Activated T-helper 1 cell treated with anti-CD3 and anti-CD28 coated beads, Interleukin-12 subunit alpha, Interleukin-12 subunit beta, Interleukin-2, Interleukin-4 antibody, amounts not matched to agents 30 ng/mL and 10 ng/mL and 1 ng/mL, durations not matched to agents 14 hours and 24 hours and 36 hours (primary cell): ENCODE results near the gene C1QL1. TPM values are rescaled to one million over a fixed set of nuclear protein-coding genes. Genes with fewer than 3 reads are reported as not detected.

Experiments used
- DNase-seq: peaks from one replicate; pipeline ENCODE4 v3.0.0; 2021; ENCODE audit warnings: low spot score
- H3K27ac Mint-ChIP-seq: one replicate; pipeline ENCODE4 v1.8.0; 2021; ENCODE audit warnings: mild to moderate bottlenecking, mixed read lengths
- H3K27me3 Mint-ChIP-seq: one replicate; pipeline ENCODE4 v1.8.0; 2022; ENCODE audit warnings: mild to moderate bottlenecking, moderate library complexity, mixed read lengths; ENCODE audit not compliant: insufficient read depth
- H3K36me3 Mint-ChIP-seq: one replicate; pipeline ENCODE4 v1.8.0; 2021; ENCODE audit warnings: low read depth, mixed read lengths
- H3K4me1 Mint-ChIP-seq: one replicate; pipeline ENCODE4 v1.8.0; 2021; ENCODE audit warnings: low read depth, mixed read lengths
- H3K4me3 Mint-ChIP-seq: one replicate; pipeline ENCODE4 v1.8.0; 2021; ENCODE audit warnings: mild to moderate bottlenecking, moderate library complexity, mixed read lengths
- H3K9me3 Mint-ChIP-seq: one replicate; pipeline ENCODE4 v1.8.0; 2021; ENCODE audit warnings: mixed read lengths
- intact Hi-C: fragments of 100-400 bp; cut with micrococcal nuclease; formaldehyde crosslinking; loops from one replicate; pipeline ENCODE4 v1.15.1; 2024
- total RNA-seq: library from RNA; stranded (reverse); gene quantifications from 2 replicates; pipeline ENCODE4 v1.2.3, GENCODE V29; 2022

The C1QL1 gene
- total RNA-seq, 1 donor from 2014 or later = 0.39 TPM

GRCh38 chr17:44999433-44999832 lies 31.3 kb upstream of the C1QL1 start:
- Mint-ChIP-seq H3K27me3 (peaks cover 27% of the 10 kb centered on the region), H3K9me3 (no peaks in the 10 kb centered on the region), H3K4me1 (no peaks in the 10 kb centered on the region), H3K27ac (no peak overlapping the region), H3K4me3 (no peak overlapping the region), H3K36me3 (no peaks in the 10 kb centered on the region)
- DNase-seq = no peak
- intact Hi-C loops = no loop called here

- intact Hi-C loops = no loop called here
- H3K4me3 Mint-ChIP-seq = no peak overlapping the region
- no peaks in the 10 kb centered on the region for H3K4me1 Mint-ChIP-seq
- DNase-seq = no peak
- H3K9me3 Mint-ChIP-seq = no peaks in the 10 kb centered on the region
- H3K27ac Mint-ChIP-seq = no peak overlapping the region
- H3K27me3 Mint-ChIP-seq = peaks cover 29% of the 10 kb centered on the region
- H3K36me3 Mint-ChIP-seq = no peaks in the 10 kb centered on the region
These were observed 30.5 kb upstream of the C1QL1 start for GRCh38 chr17:44998646-44999045.

- H3K36me3 Mint-ChIP-seq = no peaks in the 10 kb centered on the region
- H3K9me3 Mint-ChIP-seq = no peaks in the 10 kb centered on the region
- peaks cover 26% of the 10 kb centered on the region for H3K27me3 Mint-ChIP-seq
- no peak overlapping the region for H3K4me3 Mint-ChIP-seq
- no peak for DNase-seq
- no peaks in the 10 kb centered on the region for H3K4me1 Mint-ChIP-seq
- H3K27ac Mint-ChIP-seq = no peak overlapping the region
- intact Hi-C loops = no loop called here
These were observed 29.8 kb upstream of the C1QL1 start for GRCh38 chr17:44997733-44998520.

GRCh38 chr17:44996304-44996703 lies 28.2 kb upstream of the C1QL1 start:
- Mint-ChIP-seq H3K36me3 (no peaks in the 10 kb centered on the region), H3K4me3 (no peak overlapping the region), H3K9me3 (no peaks in the 10 kb centered on the region), H3K27me3 (peaks cover 31% of the 10 kb centered on the region), H3K27ac (no peak overlapping the region), H3K4me1 (no peaks in the 10 kb centered on the region)
- no peak for DNase-seq
- intact Hi-C loops = no loop called here

- intact Hi-C loops = no loop called here
- no peak for DNase-seq
- no peak overlapping the region for H3K4me3 Mint-ChIP-seq
- H3K27me3 Mint-ChIP-seq = peaks cover 31% of the 10 kb centered on the region
- no peak overlapping the region for H3K27ac Mint-ChIP-seq
- H3K4me1 Mint-ChIP-seq = no peaks in the 10 kb centered on the region
- no peaks in the 10 kb centered on the region for H3K36me3 Mint-ChIP-seq
- H3K9me3 Mint-ChIP-seq = no peaks in the 10 kb centered on the region
These were observed 27.4 kb upstream of the C1QL1 start for GRCh38 chr17:44995436-44996001.

GRCh38 chr17:44992242-44992939 lies 24.3 kb upstream of the C1QL1 start:
- H3K9me3 Mint-ChIP-seq = no peaks in the 10 kb centered on the region
- peaks cover 41% of the 10 kb centered on the region for H3K27me3 Mint-ChIP-seq
- H3K36me3 Mint-ChIP-seq = no peaks in the 10 kb centered on the region
- no peak for DNase-seq
- H3K4me1 Mint-ChIP-seq = no peaks in the 10 kb centered on the region
- no peak overlapping the region for H3K4me3 Mint-ChIP-seq
- no peak overlapping the region for H3K27ac Mint-ChIP-seq
- intact Hi-C loops = no loop called here

GRCh38 chr17:44990994-44991393 lies 22.9 kb upstream of the C1QL1 start:
- intact Hi-C loops = no loop called here
- no peak overlapping the region for H3K27ac Mint-ChIP-seq
- no peaks in the 10 kb centered on the region for H3K4me1 Mint-ChIP-seq
- DNase-seq = no peak
- H3K9me3 Mint-ChIP-seq = no peaks in the 10 kb centered on the region
- H3K4me3 Mint-ChIP-seq = no peak overlapping the region
- H3K36me3 Mint-ChIP-seq = no peaks in the 10 kb centered on the region
- peaks cover 42% of the 10 kb centered on the region for H3K27me3 Mint-ChIP-seq

GRCh38 chr17:44989552-44990138 lies 21.5 kb upstream of the C1QL1 start:
- H3K27me3 Mint-ChIP-seq = peaks cover 44% of the 10 kb centered on the region
- DNase-seq = no peak
- no peaks in the 10 kb centered on the region for H3K36me3 Mint-ChIP-seq
- intact Hi-C loops = no loop called here
- H3K27ac Mint-ChIP-seq = no peak overlapping the region
- no peaks in the 10 kb centered on the region for H3K4me1 Mint-ChIP-seq
- H3K9me3 Mint-ChIP-seq = no peaks in the 10 kb centered on the region
- H3K4me3 Mint-ChIP-seq = no peak overlapping the region

GRCh38 chr17:44988044-44988942 lies 20.2 kb upstream of the C1QL1 start:
- no peaks in the 10 kb centered on the region for H3K9me3 Mint-ChIP-seq
- no peaks in the 10 kb centered on the region for H3K4me1 Mint-ChIP-seq
- intact Hi-C loops = no loop called here
- H3K4me3 Mint-ChIP-seq = no peak overlapping the region
- peaks cover 39% of the 10 kb centered on the region for H3K27me3 Mint-ChIP-seq
- no peak for DNase-seq
- no peaks in the 10 kb centered on the region for H3K36me3 Mint-ChIP-seq
- no peak overlapping the region for H3K27ac Mint-ChIP-seq

- Mint-ChIP-seq H3K27me3 (peaks cover 30% of the 10 kb centered on the region), H3K27ac (no peak overlapping the region), H3K4me3 (no peak overlapping the region), H3K36me3 (no peaks in the 10 kb centered on the region), H3K4me1 (no peaks in the 10 kb centered on the region), H3K9me3 (no peaks in the 10 kb centered on the region)
- DNase-seq = no peak
- intact Hi-C loops = no loop called here
These were observed 15.5 kb upstream of the C1QL1 start for GRCh38 chr17:44983563-44983962.

- H3K27me3 Mint-ChIP-seq = peaks cover 27% of the 10 kb centered on the region
These were observed 14.1 kb upstream of the C1QL1 start for GRCh38 chr17:44982113-44982702.

More at GRCh38 chr17:44982113-44982702, 14.1 kb upstream of the C1QL1 start:
- no peak for DNase-seq
- H3K9me3 Mint-ChIP-seq = no peaks in the 10 kb centered on the region
- H3K4me1 Mint-ChIP-seq = no peaks in the 10 kb centered on the region
- H3K27ac Mint-ChIP-seq = no peak overlapping the region
- no peaks in the 10 kb centered on the region for H3K36me3 Mint-ChIP-seq
- intact Hi-C loops = no loop called here
- H3K4me3 Mint-ChIP-seq = no peak overlapping the region
